ENCODE measurements around the gene QKI. TPM values are rescaled to one million over a fixed set of nuclear protein-coding genes. Genes with fewer than 3 reads are reported as not detected.

Gene QKI
- total RNA-seq, 1 experiment from 2014 or later, result not detected

- DNase-seq (ENCODE audit: low spot score), result peak; percentile 8
These were observed 118.1 kb downstream of the QKI start for GRCh38 chr6:163532526-163533078.

- no peak for DNase-seq (ENCODE audit: low spot score)
These were observed 118.9 kb downstream of the QKI start for GRCh38 chr6:163533443-163533842.

GRCh38 chr6:163536770-163537169, 122.3 kb downstream of the QKI start:
- no peak for DNase-seq (ENCODE audit: low spot score)

- no peak for DNase-seq (ENCODE audit: low spot score)
These were observed 123.8 kb downstream of the QKI start for GRCh38 chr6:163538331-163538730.

- DNase-seq (ENCODE audit: low spot score), result no peak
These were observed 124.7 kb downstream of the QKI start for GRCh38 chr6:163539101-163539762.

GRCh38 chr6:163543321-163543720, 128.8 kb downstream of the QKI start:
- no peak for DNase-seq (ENCODE audit: low spot score)

- no peak for DNase-seq (ENCODE audit: low spot score)
These were observed 130.9 kb downstream of the QKI start for GRCh38 chr6:163545370-163545769.

GRCh38 chr6:163547287-163547686, 132.8 kb downstream of the QKI start:
- DNase-seq (ENCODE audit: low spot score), result no peak

GRCh38 chr6:163548624-163549023, 134.1 kb downstream of the QKI start:
- no peak for DNase-seq (ENCODE audit: low spot score)

GRCh38 chr6:163554032-163554431, 139.5 kb downstream of the QKI start:
- no peak for DNase-seq (ENCODE audit: low spot score)

- DNase-seq (ENCODE audit: low spot score), result peak; percentile 14
These were observed 140.1 kb downstream of the QKI start for GRCh38 chr6:163554663-163555062.

- no peak for DNase-seq (ENCODE audit: low spot score)
These were observed 145.1 kb downstream of the QKI start for GRCh38 chr6:163559661-163560060.

GRCh38 chr6:163563318-163563717, 148.8 kb downstream of the QKI start:
- no peak for DNase-seq (ENCODE audit: low spot score)

- DNase-seq (ENCODE audit: low spot score), result no peak
These were observed 150.0 kb downstream of the QKI start for GRCh38 chr6:163564534-163564933.

GRCh38 chr6:163565140-163565539, 150.6 kb downstream of the QKI start:
- no peak for DNase-seq (ENCODE audit: low spot score)

GRCh38 chr6:163566056-163566455, 151.5 kb downstream of the QKI start:
- DNase-seq (ENCODE audit: low spot score), result no peak

- no peak for DNase-seq (ENCODE audit: low spot score)
These were observed 153.8 kb downstream of the QKI start for GRCh38 chr6:163568275-163568674.

- DNase-seq (ENCODE audit: low spot score), result no peak
These were observed 156.2 kb downstream of the QKI start for GRCh38 chr6:163570579-163571231.

- DNase-seq (ENCODE audit: low spot score), result no peak
These were observed 157.2 kb downstream of the QKI start for GRCh38 chr6:163571730-163572129.

- no peak for DNase-seq (ENCODE audit: low spot score)
These were observed 158.1 kb downstream of the QKI start for GRCh38 chr6:163572612-163573011.

GRCh38 chr6:163573503-163574179, 159.1 kb downstream of the QKI start:
- no peak for DNase-seq (ENCODE audit: low spot score)

GRCh38 chr6:163576114-163576513, 161.6 kb downstream of the QKI start:
- no peak for DNase-seq (ENCODE audit: low spot score)

GRCh38 chr6:163577404-163577803, 162.9 kb downstream of the QKI start:
- no peak for DNase-seq (ENCODE audit: low spot score)

All from HT-29 (cell line).